Lower leg skin (tissue), 3 donors: ENCODE measurements around the gene BCAR3.

Experiments
- POLR2A ChIP-seq, 2 donors: fragments of 450-650 bp; IDR thresholded peaks; one replicate each; pipeline ENCODE4 v1.6.1; 2016 to 2017; ENCODE audit warnings: antibody characterized with exemption in 2 of 2, mild to moderate bottlenecking in 1 of 2, moderate library complexity in 1 of 2
- TF ChIP-seq, protein P1 (sequence below), 3 donors: fragments of 450-650 bp; IDR thresholded peaks; one replicate each; pipeline ENCODE4 v1.5.1; 2016; ENCODE audit warnings: antibody characterized with exemption in 3 of 3, mild to moderate bottlenecking in 3 of 3, moderate library complexity in 2 of 3

DNA sequence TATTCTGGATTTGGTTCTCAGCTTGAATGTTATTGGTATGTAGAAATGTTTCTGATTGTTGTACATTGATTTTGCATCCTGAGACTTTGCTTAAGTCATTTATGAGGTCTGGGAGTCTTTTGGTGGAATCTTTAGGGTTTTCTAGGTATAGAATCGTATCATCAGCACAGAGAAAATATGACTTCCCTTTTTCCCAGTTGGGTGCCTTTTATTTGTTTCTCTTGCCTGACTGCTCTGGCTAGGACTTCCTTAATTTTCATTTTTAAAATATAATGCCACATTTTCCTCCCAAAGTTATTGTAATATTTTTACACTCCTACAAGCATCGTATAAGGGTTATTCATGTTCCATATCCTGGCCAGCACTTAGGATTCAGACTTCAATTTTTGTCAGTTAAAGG, 122.6 kb downstream of the BCAR3 start:
- TF ChIP-seq, protein P1, sequence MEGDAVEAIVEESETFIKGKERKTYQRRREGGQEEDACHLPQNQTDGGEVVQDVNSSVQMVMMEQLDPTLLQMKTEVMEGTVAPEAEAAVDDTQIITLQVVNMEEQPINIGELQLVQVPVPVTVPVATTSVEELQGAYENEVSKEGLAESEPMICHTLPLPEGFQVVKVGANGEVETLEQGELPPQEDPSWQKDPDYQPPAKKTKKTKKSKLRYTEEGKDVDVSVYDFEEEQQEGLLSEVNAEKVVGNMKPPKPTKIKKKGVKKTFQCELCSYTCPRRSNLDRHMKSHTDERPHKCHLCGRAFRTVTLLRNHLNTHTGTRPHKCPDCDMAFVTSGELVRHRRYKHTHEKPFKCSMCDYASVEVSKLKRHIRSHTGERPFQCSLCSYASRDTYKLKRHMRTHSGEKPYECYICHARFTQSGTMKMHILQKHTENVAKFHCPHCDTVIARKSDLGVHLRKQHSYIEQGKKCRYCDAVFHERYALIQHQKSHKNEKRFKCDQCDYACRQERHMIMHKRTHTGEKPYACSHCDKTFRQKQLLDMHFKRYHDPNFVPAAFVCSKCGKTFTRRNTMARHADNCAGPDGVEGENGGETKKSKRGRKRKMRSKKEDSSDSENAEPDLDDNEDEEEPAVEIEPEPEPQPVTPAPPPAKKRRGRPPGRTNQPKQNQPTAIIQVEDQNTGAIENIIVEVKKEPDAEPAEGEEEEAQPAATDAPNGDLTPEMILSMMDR (IDR thresholded peaks at IDR 0.05): no peak
- no peak for TF ChIP-seq POLR2A (IDR thresholded peaks at IDR 0.05)
